HEK293 (cell line): ENCODE measurements around the gene KHSRP.

ENCODE experiments used
- CTCF ChIP-seq: fragments of 450-650 bp; formaldehyde crosslinking; IDR thresholded peaks from 2 replicates; pipeline ENCODE4 v1.5.1; 2016; ENCODE audit warnings: missing biosample characterization, missing genetic modification characterization
- FEZF1 ChIP-seq: fragments of 450-650 bp; formaldehyde crosslinking; IDR thresholded peaks from 2 replicates; pipeline ENCODE4 v1.5.1; 2016; ENCODE audit warnings: missing biosample characterization, missing genetic modification characterization
- GLIS2 ChIP-seq: fragments of 450-650 bp; formaldehyde crosslinking; IDR thresholded peaks from 2 replicates; pipeline ENCODE4 v1.5.1; 2016; ENCODE audit warnings: missing biosample characterization, missing genetic modification characterization
- KLF1 ChIP-seq: fragments of 450-650 bp; formaldehyde crosslinking; IDR thresholded peaks from 2 replicates; pipeline ENCODE4 v1.5.1; 2016; ENCODE audit warnings: missing biosample characterization, missing genetic modification characterization
- KLF16 ChIP-seq: fragments of 450-650 bp; formaldehyde crosslinking; IDR thresholded peaks from 2 replicates; pipeline ENCODE4 v1.5.1; 2017; ENCODE audit warnings: missing biosample characterization, missing genetic modification characterization
- SP7 ChIP-seq: fragments of 450-650 bp; formaldehyde crosslinking; IDR thresholded peaks from 2 replicates; pipeline ENCODE4 v1.5.1; 2016; ENCODE audit warnings: missing biosample characterization, missing genetic modification characterization
- YY1 ChIP-seq: fragments of 450-650 bp; formaldehyde crosslinking; IDR thresholded peaks from 2 replicates; pipeline ENCODE4 v1.5.1; 2018; ENCODE audit warnings: missing biosample characterization, missing genetic modification characterization
- ZFHX2 ChIP-seq: fragments of 450-650 bp; formaldehyde crosslinking; conservative IDR thresholded peaks from 2 replicates; pipeline ENCODE4 v1.5.1; 2016; ENCODE audit warnings: missing biosample characterization, missing genetic modification characterization
- ZFP69B ChIP-seq: fragments of 450-650 bp; formaldehyde crosslinking; IDR thresholded peaks from 2 replicates; pipeline ENCODE4 v1.5.1; 2016; ENCODE audit warnings: missing biosample characterization, missing genetic modification characterization
- ZNF10 ChIP-seq: fragments of 450-650 bp; formaldehyde crosslinking; IDR thresholded peaks from 2 replicates; pipeline ENCODE4 v1.5.1; 2017; ENCODE audit warnings: missing biosample characterization, missing genetic modification characterization
- ZNF138 ChIP-seq: fragments of 450-650 bp; formaldehyde crosslinking; IDR thresholded peaks from 2 replicates; pipeline ENCODE4 v1.5.1; 2016; ENCODE audit warnings: missing biosample characterization, missing genetic modification characterization, borderline replicate concordance
- ZNF280D ChIP-seq: fragments of 450-650 bp; formaldehyde crosslinking; IDR thresholded peaks from 2 replicates; pipeline ENCODE4 v1.5.1; 2016; ENCODE audit warnings: missing biosample characterization, missing genetic modification characterization
- ZNF292 ChIP-seq: fragments of 450-650 bp; formaldehyde crosslinking; IDR thresholded peaks from 2 replicates; pipeline ENCODE4 v1.5.1; 2016; ENCODE audit warnings: low read depth, missing biosample characterization, missing genetic modification characterization, borderline replicate concordance
- ZNF302 ChIP-seq: fragments of 450-650 bp; formaldehyde crosslinking; IDR thresholded peaks from 2 replicates; pipeline ENCODE4 v1.5.1; 2016; ENCODE audit warnings: missing biosample characterization, missing genetic modification characterization, low read depth
- ZNF324 ChIP-seq: fragments of 450-650 bp; formaldehyde crosslinking; IDR thresholded peaks from 2 replicates; pipeline ENCODE4 v1.5.1; 2016; ENCODE audit warnings: missing biosample characterization, missing genetic modification characterization
- ZNF341 ChIP-seq: fragments of 450-650 bp; formaldehyde crosslinking; IDR thresholded peaks from 2 replicates; pipeline ENCODE4; 2016; ENCODE audit warnings: low read depth, missing biosample characterization, missing genetic modification characterization
- ZNF350 ChIP-seq: fragments of 450-650 bp; formaldehyde crosslinking; IDR thresholded peaks from 2 replicates; pipeline ENCODE4 v1.5.0; 2017; ENCODE audit warnings: missing biosample characterization, mild to moderate bottlenecking, missing genetic modification characterization
- ZNF366 ChIP-seq: fragments of 450-650 bp; formaldehyde crosslinking; conservative IDR thresholded peaks from 2 replicates; pipeline ENCODE4 v1.5.1; 2016; ENCODE audit warnings: missing biosample characterization, missing genetic modification characterization
- ZNF513 ChIP-seq: fragments of 450-650 bp; IDR thresholded peaks from 2 replicates; pipeline ENCODE4 v1.5.1; 2018; ENCODE audit warnings: missing biosample characterization, missing genetic modification characterization
- ZNF571 ChIP-seq: fragments of 450-650 bp; formaldehyde crosslinking; IDR thresholded peaks from 2 replicates; pipeline ENCODE4 v1.5.0; 2017; ENCODE audit warnings: missing biosample characterization, missing genetic modification characterization
- ZNF596 ChIP-seq: fragments of 450-650 bp; IDR thresholded peaks from 2 replicates; pipeline ENCODE4 v1.5.0; 2018; ENCODE audit warnings: missing biosample characterization, mild to moderate bottlenecking, missing genetic modification characterization, moderate library complexity
- ZNF621 ChIP-seq: fragments of 450-650 bp; formaldehyde crosslinking; IDR thresholded peaks from 2 replicates; pipeline ENCODE4 v1.5.1; 2017; ENCODE audit warnings: missing biosample characterization, missing genetic modification characterization
- ZNF701 ChIP-seq: fragments of 450-650 bp; formaldehyde crosslinking; IDR thresholded peaks from 2 replicates; pipeline ENCODE4 v1.5.1; 2016; ENCODE audit warnings: missing biosample characterization, missing genetic modification characterization
- ZNF707 ChIP-seq: fragments of 450-650 bp; formaldehyde crosslinking; IDR thresholded peaks from 2 replicates; pipeline ENCODE4 v1.5.1; 2016; ENCODE audit warnings: missing biosample characterization, missing genetic modification characterization
- ZNF768 ChIP-seq: fragments of 450-650 bp; formaldehyde crosslinking; IDR thresholded peaks from 2 replicates; pipeline ENCODE4 v1.5.1; 2018; ENCODE audit warnings: missing biosample characterization, mild to moderate bottlenecking, missing genetic modification characterization
- ZNF785 ChIP-seq: fragments of 450-650 bp; formaldehyde crosslinking; IDR thresholded peaks from 2 replicates; pipeline ENCODE4 v1.5.1; 2016; ENCODE audit warnings: missing biosample characterization, missing genetic modification characterization
- ZXDB ChIP-seq: fragments of 450-650 bp; formaldehyde crosslinking; IDR thresholded peaks from 2 replicates; pipeline ENCODE4 v1.5.1; 2016; ENCODE audit warnings: missing biosample characterization, missing genetic modification characterization
- TF ChIP-seq, protein P1 (sequence below): fragments of 450-650 bp; formaldehyde crosslinking; IDR thresholded peaks from 2 replicates; pipeline ENCODE4 v1.5.1; 2016; ENCODE audit warnings: missing biosample characterization, missing genetic modification characterization
- TF ChIP-seq, protein P2 (sequence below): fragments of 450-650 bp; formaldehyde crosslinking; IDR thresholded peaks from 2 replicates; pipeline ENCODE4 v1.5.1; 2016; ENCODE audit warnings: missing biosample characterization, missing genetic modification characterization

Gene KHSRP

DNA sequence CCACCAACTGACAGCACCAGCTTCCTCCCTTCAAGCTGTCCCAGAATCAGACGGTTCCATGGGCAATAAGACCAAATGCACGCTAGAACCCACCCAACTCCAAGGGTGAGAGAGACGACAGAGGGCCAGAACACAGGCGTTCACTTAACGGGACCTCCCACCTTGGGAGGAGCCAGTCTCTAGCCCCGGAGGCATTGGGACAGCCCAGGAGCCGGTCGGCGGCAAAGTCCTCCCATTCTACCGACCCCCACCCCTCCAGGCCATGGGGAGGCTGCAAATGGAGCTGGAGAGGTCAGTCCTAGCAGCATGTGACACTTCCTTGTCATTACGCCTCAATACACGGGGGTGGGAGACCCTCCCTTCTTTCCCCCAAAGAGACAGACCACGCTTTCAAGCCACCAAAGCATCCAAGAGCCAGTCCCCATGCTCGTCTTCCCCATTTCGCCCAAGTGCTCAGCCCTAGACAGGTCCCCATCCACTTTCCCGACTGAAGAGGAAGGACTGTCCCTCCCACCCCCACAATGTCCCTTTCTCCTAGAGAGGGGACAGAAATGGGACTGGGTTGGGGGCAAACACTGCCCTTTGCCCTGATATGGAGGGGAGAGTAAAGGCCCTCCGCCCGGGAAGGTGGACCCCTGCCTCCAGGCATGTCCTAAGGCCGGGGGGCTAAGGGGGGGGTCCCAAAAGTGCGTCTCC lies 964 bp downstream of the KHSRP start (continued):
- no peak for TF ChIP-seq ZNF10 (tag by site-specific recombination)
- TF ChIP-seq KLF1 (tag by site-specific recombination): 0 out of 2 replicates have a peak, but pooled peaks have one; percentile 23
- 0 out of 2 replicates have a peak, but pooled peaks have one; percentile 11 for TF ChIP-seq KLF16
- no peak for TF ChIP-seq ZNF768 (tag by site-specific recombination)
- no peak for TF ChIP-seq ZNF302 (tag by site-specific recombination)
- TF ChIP-seq FEZF1: no peak
- peak; percentile 37; the same call in 1 of the 2 replicates for TF ChIP-seq ZNF701
- no peak for TF ChIP-seq CTCF (tag by site-specific recombination)
- no peak for TF ChIP-seq ZNF621 (tag by site-specific recombination)
- peak; percentile 39; the same call in 1 of the 2 replicates for TF ChIP-seq ZFHX2
- TF ChIP-seq YY1 (tag by site-specific recombination): no peak
- TF ChIP-seq ZNF280D (tag by site-specific recombination): no peak
- TF ChIP-seq ZNF138 (tag by site-specific recombination): no peak
- TF ChIP-seq ZNF707: no peak
- no peak for TF ChIP-seq ZNF292
- TF ChIP-seq ZNF366 (tag by site-specific recombination): no peak
- TF ChIP-seq ZXDB (tag by site-specific recombination): no peak; the same call in 1 of the 2 replicates
- TF ChIP-seq ZFP69B (tag by site-specific recombination): no peak
- no peak for TF ChIP-seq ZNF350 (tag by site-specific recombination)
- TF ChIP-seq, protein P1, sequence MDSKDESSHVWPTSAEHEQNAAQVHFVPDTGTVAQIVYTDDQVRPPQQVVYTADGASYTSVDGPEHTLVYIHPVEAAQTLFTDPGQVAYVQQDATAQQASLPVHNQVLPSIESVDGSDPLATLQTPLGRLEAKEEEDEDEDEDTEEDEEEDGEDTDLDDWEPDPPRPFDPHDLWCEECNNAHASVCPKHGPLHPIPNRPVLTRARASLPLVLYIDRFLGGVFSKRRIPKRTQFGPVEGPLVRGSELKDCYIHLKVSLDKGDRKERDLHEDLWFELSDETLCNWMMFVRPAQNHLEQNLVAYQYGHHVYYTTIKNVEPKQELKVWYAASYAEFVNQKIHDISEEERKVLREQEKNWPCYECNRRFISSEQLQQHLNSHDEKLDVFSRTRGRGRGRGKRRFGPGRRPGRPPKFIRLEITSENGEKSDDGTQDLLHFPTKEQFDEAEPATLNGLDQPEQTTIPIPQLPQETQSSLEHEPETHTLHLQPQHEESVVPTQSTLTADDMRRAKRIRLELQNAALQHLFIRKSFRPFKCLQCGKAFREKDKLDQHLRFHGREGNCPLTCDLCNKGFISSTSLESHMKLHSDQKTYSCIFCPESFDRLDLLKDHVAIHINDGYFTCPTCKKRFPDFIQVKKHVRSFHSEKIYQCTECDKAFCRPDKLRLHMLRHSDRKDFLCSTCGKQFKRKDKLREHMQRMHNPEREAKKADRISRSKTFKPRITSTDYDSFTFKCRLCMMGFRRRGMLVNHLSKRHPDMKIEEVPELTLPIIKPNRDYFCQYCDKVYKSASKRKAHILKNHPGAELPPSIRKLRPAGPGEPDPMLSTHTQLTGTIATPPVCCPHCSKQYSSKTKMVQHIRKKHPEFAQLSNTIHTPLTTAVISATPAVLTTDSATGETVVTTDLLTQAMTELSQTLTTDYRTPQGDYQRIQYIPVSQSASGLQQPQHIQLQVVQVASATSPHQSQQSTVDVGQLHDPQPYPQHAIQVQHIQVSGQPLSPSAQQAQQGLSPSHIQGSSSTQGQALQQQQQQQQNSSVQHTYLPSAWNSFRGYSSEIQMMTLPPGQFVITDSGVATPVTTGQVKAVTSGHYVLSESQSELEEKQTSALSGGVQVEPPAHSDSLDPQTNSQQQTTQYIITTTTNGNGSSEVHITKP (tag by site-specific recombination): peak; percentile 77
- 0 out of 2 replicates have a peak, but pooled peaks have one; percentile 39 for TF ChIP-seq SP7 (tag by site-specific recombination)
- TF ChIP-seq ZNF341 (tag by site-specific recombination): 0 out of 2 replicates have a peak, but pooled peaks have one; percentile 20
- TF ChIP-seq ZNF571 (tag by site-specific recombination): no peak
- TF ChIP-seq ZNF513 (tag by site-specific recombination): no peak
- peak; percentile 23 for TF ChIP-seq GLIS2 (tag by site-specific recombination)
- TF ChIP-seq, protein P2, sequence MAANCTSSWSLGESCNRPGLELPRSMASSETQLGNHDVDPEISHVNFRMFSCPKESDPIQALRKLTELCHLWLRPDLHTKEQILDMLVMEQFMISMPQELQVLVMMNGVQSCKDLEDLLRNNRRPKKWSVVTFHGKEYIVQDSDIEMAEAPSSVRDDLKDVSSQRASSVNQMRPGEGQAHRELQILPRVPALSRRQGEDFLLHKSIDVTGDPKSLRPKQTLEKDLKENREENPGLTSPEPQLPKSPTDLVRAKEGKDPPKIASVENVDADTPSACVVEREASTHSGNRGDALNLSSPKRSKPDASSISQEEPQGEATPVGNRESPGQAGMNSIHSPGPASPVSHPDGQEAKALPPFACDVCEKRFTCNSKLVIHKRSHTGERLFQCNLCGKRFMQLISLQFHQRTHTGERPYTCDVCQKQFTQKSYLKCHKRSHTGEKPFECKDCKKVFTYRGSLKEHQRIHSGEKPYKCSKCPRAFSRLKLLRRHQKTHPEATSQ (tag by site-specific recombination): no peak
- TF ChIP-seq ZNF596 (tag by site-specific recombination): 0 out of 2 replicates have a peak, but pooled peaks have one; percentile 11
- no peak for TF ChIP-seq ZNF324 (tag by site-specific recombination)
- no peak for TF ChIP-seq ZNF785 (tag by site-specific recombination)
